SK-N-SH (cell line): ENCODE measurements around the gene CAV1. TPM values are rescaled to one million over a fixed set of nuclear protein-coding genes. Genes with fewer than 3 reads are reported as not detected.

Source experiments
- CTCF ChIA-PET: fragments of 300-600, 350-600 bp; formaldehyde crosslinking; extraction: SDS; loops from one replicate; lab custom pipeline; 2021; lab: Yijun Ruan, JAX
- POLR2A ChIA-PET: fragments of 350-600 bp; sonication (Branson Sonifier 250); formaldehyde crosslinking; extraction: SDS; loops from one replicate; lab custom pipeline; 2020; ENCODE audit warnings: antibody characterized with exemption, inconsistent platforms; lab: Yijun Ruan, JAX
- DNase-seq: peaks from one replicate; pipeline ENCODE4 v3.0.0; 2012
- H2AFZ ChIP-seq: fragments of 200-600 bp; sonication (generic); 2 replicates; pipeline ENCODE4 v1.8.1; 2016; ENCODE audit warnings: antibody characterized with exemption, mild to moderate bottlenecking, low read depth
- H3F3A ChIP-seq: fragments of 200-600 bp; sonication (generic); replicated peaks from 2 replicates; pipeline ENCODE3; 2016; ENCODE audit warnings: antibody characterized with exemption, mild to moderate bottlenecking; ENCODE audit not compliant: insufficient read depth
- H3K27ac ChIP-seq, 2 experiments: fragments of 200-500 bp in 1 of 2; fragments of 200-600 bp in 1 of 2; sonication (Bioruptor generic) in 1 of 2; sonication (generic), shearing (Covaris generic) in 1 of 2; 2 replicates each; pipeline versions ENCODE4 v1.5.1 to v1.6.1; 2014 to 2016; ENCODE audit warnings: low read depth in 2 of 2, inconsistent platforms in 1 of 2, low read length in 1 of 2, mild to moderate bottlenecking in 1 of 2, mixed read lengths in 1 of 2
- H3K27me3 ChIP-seq: fragments of 200-600 bp; sonication (generic), shearing (Covaris generic); 2 replicates; pipeline ENCODE4 v1.6.1; 2016; ENCODE audit warnings: mixed run types; ENCODE audit not compliant: insufficient read depth
- H3K36me3 ChIP-seq, 2 experiments: fragments of 200-500 bp in 1 of 2; fragments of 200-600 bp in 1 of 2; sonication (Bioruptor generic) in 1 of 2; sonication (generic) in 1 of 2; replicated peaks in 1 of 2; 2 replicates each; pipeline versions ENCODE3 to v1.5.1; 2014 to 2016; ENCODE audit warnings: low read length in 1 of 2, mild to moderate bottlenecking in 1 of 2; ENCODE audit not compliant: insufficient read depth in 2 of 2, control insufficient read depth in 1 of 2
- H3K4me1 ChIP-seq, 2 experiments: fragments of 200-500 bp in 1 of 2; fragments of 200-600 bp in 1 of 2; sonication (Bioruptor generic) in 1 of 2; sonication (generic), shearing (Covaris generic) in 1 of 2; 2 replicates each; pipeline versions ENCODE4 v1.5.1 to v1.6.1; 2014 to 2016; ENCODE audit warnings: low read depth in 1 of 2, low read length in 1 of 2, mixed run types in 1 of 2; ENCODE audit not compliant: insufficient read depth in 2 of 2, control insufficient read depth in 1 of 2
- H3K4me2 ChIP-seq: fragments of 200-600 bp; sonication (generic), shearing (Covaris generic); 2 replicates; pipeline ENCODE4 v1.6.1; 2017; ENCODE audit warnings: mixed run types
- H3K4me3 ChIP-seq, 2 experiments: fragments of 200-500 bp in 1 of 2; fragments of 200-600 bp in 1 of 2; sonication (Bioruptor generic) in 1 of 2; sonication (generic), shearing (Covaris generic) in 1 of 2; 2 replicates each; pipeline versions ENCODE4 v1.5.1 to v1.8.1; 2014 to 2016; ENCODE audit warnings: low read depth in 2 of 2, inconsistent platforms in 1 of 2, low read length in 1 of 2, mild to moderate bottlenecking in 1 of 2, mixed read lengths in 1 of 2, moderate library complexity in 1 of 2
- H3K79me2 ChIP-seq: fragments of 200-600 bp; sonication (generic); 2 replicates; pipeline ENCODE4 v1.8.1; 2017; ENCODE audit warnings: mild to moderate bottlenecking; ENCODE audit not compliant: insufficient read depth
- H3K9ac ChIP-seq: fragments of 200-600 bp; sonication (generic); 2 replicates; pipeline ENCODE4 v1.6.1; 2017; ENCODE audit warnings: mixed run types
- H3K9me2 ChIP-seq: fragments of 200-600 bp; sonication (generic); 2 replicates; pipeline ENCODE4 v1.6.1; 2017; ENCODE audit warnings: mixed run types
- H3K9me3 ChIP-seq: fragments of 200-600 bp; sonication (generic); 2 replicates; pipeline ENCODE4 v1.6.1; 2017; ENCODE audit warnings: mixed run types, mild to moderate bottlenecking, moderate library complexity
- H4K20me1 ChIP-seq: fragments of 200-600 bp; sonication (generic); 2 replicates; pipeline ENCODE4 v1.6.1; 2017; ENCODE audit warnings: mild to moderate bottlenecking, mixed run types; ENCODE audit not compliant: insufficient read depth
- EZH2phosphoT487 ChIP-seq: fragments of 200-600 bp; sonication (generic); IDR thresholded peaks from 2 replicates; pipeline ENCODE4 v1.6.1; 2017; ENCODE audit warnings: low read depth, mixed run types, mild to moderate bottlenecking, antibody characterized with exemption, moderate library complexity, borderline replicate concordance
- FOSL2 ChIP-seq: IDR thresholded peaks from 2 replicates; pipeline ENCODE4 v1.4.0; 2012; ENCODE audit warnings: low read depth, mild to moderate bottlenecking, moderate library complexity, borderline replicate concordance
- FOXJ3 ChIP-seq: sonication (generic); formaldehyde crosslinking; IDR thresholded peaks from 2 replicates; pipeline ENCODE4 v1.5.1; 2020; ENCODE audit warnings: mild to moderate bottlenecking, missing genetic modification reagents
- GABPA ChIP-seq: IDR thresholded peaks from 2 replicates; pipeline ENCODE4 v1.4.0; 2012; ENCODE audit warnings: low read depth, mild to moderate bottlenecking
- MAX ChIP-seq: IDR thresholded peaks from 2 replicates; pipeline ENCODE4 v1.4.0; 2012; ENCODE audit warnings: low read depth
- MXI1 ChIP-seq: IDR thresholded peaks from 2 replicates; pipeline ENCODE4 v1.6.1; 2012; ENCODE audit warnings: mild to moderate bottlenecking, low read depth, low read length, improper control_type of control experiment
- NFIC ChIP-seq: IDR thresholded peaks from 2 replicates; pipeline ENCODE4 v1.4.0; 2012; ENCODE audit warnings: borderline replicate concordance
- REST ChIP-seq: IDR thresholded peaks from 2 replicates; pipeline ENCODE4 v1.6.1; 2012; ENCODE audit warnings: mild to moderate bottlenecking, low read depth, low read length, moderate library complexity
- SIN3A ChIP-seq: IDR thresholded peaks from 2 replicates; pipeline ENCODE4 v1.6.1; 2012; ENCODE audit warnings: low read depth, mild to moderate bottlenecking, low read length, moderate library complexity, borderline replicate concordance
- TAF1 ChIP-seq: IDR thresholded peaks from 2 replicates; pipeline ENCODE4 v1.6.1; 2012; ENCODE audit warnings: low read depth, mild to moderate bottlenecking, low read length, moderate library complexity, borderline replicate concordance
- TCF12 ChIP-seq: IDR thresholded peaks from 2 replicates; pipeline ENCODE4 v1.4.0; 2012
- YY1 ChIP-seq: IDR thresholded peaks from 2 replicates; pipeline ENCODE4 v1.4.0; 2012; ENCODE audit warnings: low read depth, mild to moderate bottlenecking
- ZBTB33 ChIP-seq: IDR thresholded peaks from 2 replicates; pipeline ENCODE4 v1.4.0; 2012; ENCODE audit warnings: low read depth, borderline replicate concordance
- polyA plus RNA-seq, 3 experiments: library from polyadenylated mRNA; depleted of rRNA; stranded (reverse); fragments of >200 nt; gene quantifications; 2 replicates each; pipeline ENCODE4 v1.2.3, GENCODE V29; 2012
- TF ChIP-seq, protein P1 (sequence below): fragments of 150-350 bp; IDR thresholded peaks from 2 replicates; pipeline ENCODE4 v1.6.1; 2016; ENCODE audit warnings: mild to moderate bottlenecking, low read depth, low read length

Gene CAV1
- polyA plus RNA-seq, 1 of the 3 experiments (the other 2 are of a cell fraction), result 968 TPM

DNA sequence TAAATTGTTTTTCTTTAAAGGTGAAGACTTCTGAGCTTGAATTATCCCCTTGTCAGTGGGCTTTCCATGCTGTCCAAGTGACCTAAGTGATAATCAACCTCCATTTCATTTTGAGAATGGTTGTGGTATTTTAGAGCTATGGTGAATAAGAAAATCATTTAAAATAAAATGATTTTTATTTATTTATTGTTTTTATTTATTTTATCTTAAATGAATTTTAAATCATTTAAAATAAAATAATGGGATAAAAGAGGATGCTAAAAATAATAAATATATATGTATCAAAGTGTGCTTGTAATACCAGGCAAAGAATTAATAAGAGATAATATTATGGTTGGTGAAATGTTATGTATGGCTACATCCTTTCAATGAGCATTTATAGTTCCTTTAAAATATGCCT is 24.5 kb downstream of the CAV1 start:
- Histone ChIP-seq H3K4me3 (no peak overlapping the region), H3K9me2 (no peaks in the 10 kb centered on the region), H2AFZ (no peak overlapping the region), H3K9ac (no peak overlapping the region), H3F3A (peaks cover 60% of the 10 kb centered on the region), H3K9me3 (no peaks in the 10 kb centered on the region), H3K4me2 (no peak overlapping the region), H3K79me2 (peaks cover 98% of the 10 kb centered on the region), H3K27ac (peak overlapping the region in 1 of 2 experiments; percentile 69; a peak in 1 of 4 replicates), H3K4me1 (peaks cover 0 to 82% of the 10 kb centered on the region in 2 experiments; a peak in 3 of 4 replicates), H3K27me3 (no peaks in the 10 kb centered on the region), H3K36me3 (peaks cover 74 to 79% of the 10 kb centered on the region in 2 experiments), H4K20me1 (peaks cover 26% of the 10 kb centered on the region; the same call in 1 of the 2 replicates)
- CTCF ChIA-PET, result no interaction called here
- POLR2A ChIA-PET, result no interaction called here
- no peak for TF ChIP-seq ZBTB33
- TF ChIP-seq REST, result no peak
- TF ChIP-seq, protein P1, sequence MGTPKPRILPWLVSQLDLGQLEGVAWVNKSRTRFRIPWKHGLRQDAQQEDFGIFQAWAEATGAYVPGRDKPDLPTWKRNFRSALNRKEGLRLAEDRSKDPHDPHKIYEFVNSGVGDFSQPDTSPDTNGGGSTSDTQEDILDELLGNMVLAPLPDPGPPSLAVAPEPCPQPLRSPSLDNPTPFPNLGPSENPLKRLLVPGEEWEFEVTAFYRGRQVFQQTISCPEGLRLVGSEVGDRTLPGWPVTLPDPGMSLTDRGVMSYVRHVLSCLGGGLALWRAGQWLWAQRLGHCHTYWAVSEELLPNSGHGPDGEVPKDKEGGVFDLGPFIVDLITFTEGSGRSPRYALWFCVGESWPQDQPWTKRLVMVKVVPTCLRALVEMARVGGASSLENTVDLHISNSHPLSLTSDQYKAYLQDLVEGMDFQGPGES, result no peak
- no peak for TF ChIP-seq NFIC
- no peak for TF ChIP-seq YY1
- TF ChIP-seq TCF12, result no peak
- no peak for TF ChIP-seq MXI1
- no peak for TF ChIP-seq TAF1
- TF ChIP-seq GABPA, result no peak
- no peak for TF ChIP-seq EZH2phosphoT487
- no peak for TF ChIP-seq SIN3A
- no peak for TF ChIP-seq MAX
- no peak for TF ChIP-seq FOXJ3
- TF ChIP-seq FOSL2, result no peak
- no peak for DNase-seq
